ENCODE measurements around the gene EIF4G3.

- TF ChIP-seq CTCF (conservative IDR thresholded peaks at IDR 0.05; ENCODE audit: low read depth, low read length) (no peak), EZH2 (IDR thresholded peaks at IDR 0.05; ENCODE audit: borderline replicate concordance, low read depth, low read length, poor library complexity, severe bottlenecking) (no peak)
Measured at GRCh38 chr1:21042929-21043605, 133.6 kb downstream of the EIF4G3 start.

Data from A673 (cell line).